H1 (cell line): ENCODE results near the gene HFE. TPM values are rescaled to one million over a fixed set of nuclear protein-coding genes. Genes with fewer than 3 reads are reported as not detected.
A peak's percentile ranks its signal among the peaks of the same experiment; 100 is the strongest.

Experiments used
- E2F6 ChIP-seq: IDR thresholded peaks from 2 replicates; pipeline ENCODE4 v1.6.1; 2012; ENCODE audit warnings: inconsistent platforms
- RBBP5 ChIP-seq: IDR thresholded peaks from 2 replicates; pipeline ENCODE4 v1.7.1; 2012; ENCODE audit warnings: low read depth, mild to moderate bottlenecking, inconsistent platforms, low read length, moderate library complexity, borderline replicate concordance
- SIN3A ChIP-seq, 2 experiments: IDR thresholded peaks in 1 of 2; conservative IDR thresholded peaks in 1 of 2; 2 replicates each; pipeline ENCODE4 v1.6.1; 2011 to 2012; ENCODE audit warnings: low read length in 2 of 2, improper control_type of control experiment in 1 of 2, low read depth in 1 of 2, mild to moderate bottlenecking in 1 of 2
- polyA plus RNA-seq, 7 experiments: library from polyadenylated mRNA; depleted of rRNA in 3 of 7; stranded (reverse) in 5 of 7; unstranded in 2 of 7; fragments of >200 nt in 5 of 7; fragments of 200-250 nt in 2 of 7; gene quantifications; 1 replicate in 5 of 7; 2 replicates in 1 of 7; 4 replicates in 1 of 7; pipeline versions ENCODE4 v1.2.1 to v1.2.3, GENCODE V29; 2011 to 2013; ENCODE audit warnings: missing spikeins in 2 of 7, mixed read lengths in 2 of 7
- total RNA-seq: library from RNA; stranded (reverse); fragmentation: NEBNext Ultra II Directional; extraction: Animal tissue kit (Norgen Biotek cat#: 25700); gene quantifications from 2 replicates; pipeline ENCODE4 v1.2.1, GENCODE V29; 2021
- TF ChIP-seq, protein P1 (sequence below): IDR thresholded peaks from 2 replicates; pipeline ENCODE4 v1.6.1; 2012; ENCODE audit warnings: inconsistent platforms

The HFE gene
- total and polyA plus RNA-seq, 2 of the 8 experiments (the other 6 are each of a cell fraction or from before 2014, with no cell fraction given): 1.6 to 2.0 TPM

DNA sequence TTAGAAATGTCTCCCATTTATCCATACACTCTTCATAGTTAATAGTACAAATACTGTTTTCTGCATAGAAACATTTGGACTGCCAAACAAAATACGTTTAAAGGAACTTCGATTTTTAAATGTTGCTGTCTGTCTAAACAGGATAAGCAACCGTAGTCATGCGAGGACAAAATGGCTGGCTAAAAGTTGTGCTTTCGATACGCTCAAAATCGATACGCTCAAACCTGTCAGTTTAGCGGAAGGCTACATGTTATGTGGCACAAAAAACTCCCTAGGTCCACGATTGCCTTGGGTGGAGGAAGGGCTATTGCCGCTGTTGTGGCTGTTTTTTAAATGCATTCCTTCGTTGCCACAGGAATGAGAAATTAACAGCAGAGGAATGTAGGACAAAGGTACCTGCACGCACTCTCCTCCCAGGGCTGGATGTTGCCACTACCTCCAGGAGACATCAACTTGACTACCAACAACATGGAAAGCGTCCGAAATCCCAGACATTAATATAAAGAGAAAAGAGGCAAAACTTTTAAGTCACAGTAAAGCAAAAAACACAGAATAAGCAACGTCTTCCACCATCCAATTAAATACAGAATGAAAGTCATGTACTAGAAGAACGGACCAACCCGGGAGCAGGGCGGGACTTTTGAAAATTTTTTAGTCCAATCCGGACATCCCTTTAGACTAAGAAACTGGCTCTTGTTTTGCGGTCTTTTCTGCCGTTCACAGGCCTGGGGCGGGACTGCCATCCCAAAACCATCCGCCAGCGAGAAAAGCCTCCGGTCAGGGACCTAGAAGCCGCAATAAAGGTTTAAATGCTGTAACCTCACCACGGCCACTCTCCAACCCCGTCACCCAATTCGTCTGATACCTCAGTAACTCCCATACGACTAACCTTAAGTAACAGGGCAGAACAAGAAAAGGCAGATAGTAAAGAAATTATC, 32.2 kb upstream of the HFE start (continued):
- TF ChIP-seq RBBP5 (0 out of 2 replicates have a peak, but pooled peaks have one; percentile 7), E2F6 (no peak), SIN3A (conservative IDR thresholded peaks at IDR 0.05 in 1 of 2, IDR thresholded peaks at IDR 0.05 in 1 of 2; ENCODE audit: low read depth in 1 of 2, low read length in 2 of 2) (0 out of 4 replicates have a peak, but pooled peaks of 1 of the 2 experiments have one; percentile 58)
- TF ChIP-seq, protein P1, sequence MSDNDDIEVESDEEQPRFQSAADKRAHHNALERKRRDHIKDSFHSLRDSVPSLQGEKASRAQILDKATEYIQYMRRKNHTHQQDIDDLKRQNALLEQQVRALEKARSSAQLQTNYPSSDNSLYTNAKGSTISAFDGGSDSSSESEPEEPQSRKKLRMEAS: no peak
